T1000 (cell line): ENCODE data around the gene MAST4.

Experiments used
- DNase-seq: peaks from one replicate; lab custom pipeline; 2025; ENCODE audit warnings: mixed read lengths; lab: John Stamatoyannopoulos, UW

MAST4 gene

GRCh38 chr5:66843065-66843464 is 246.9 kb downstream of the MAST4 start:
- no peak for DNase-seq

DNA sequence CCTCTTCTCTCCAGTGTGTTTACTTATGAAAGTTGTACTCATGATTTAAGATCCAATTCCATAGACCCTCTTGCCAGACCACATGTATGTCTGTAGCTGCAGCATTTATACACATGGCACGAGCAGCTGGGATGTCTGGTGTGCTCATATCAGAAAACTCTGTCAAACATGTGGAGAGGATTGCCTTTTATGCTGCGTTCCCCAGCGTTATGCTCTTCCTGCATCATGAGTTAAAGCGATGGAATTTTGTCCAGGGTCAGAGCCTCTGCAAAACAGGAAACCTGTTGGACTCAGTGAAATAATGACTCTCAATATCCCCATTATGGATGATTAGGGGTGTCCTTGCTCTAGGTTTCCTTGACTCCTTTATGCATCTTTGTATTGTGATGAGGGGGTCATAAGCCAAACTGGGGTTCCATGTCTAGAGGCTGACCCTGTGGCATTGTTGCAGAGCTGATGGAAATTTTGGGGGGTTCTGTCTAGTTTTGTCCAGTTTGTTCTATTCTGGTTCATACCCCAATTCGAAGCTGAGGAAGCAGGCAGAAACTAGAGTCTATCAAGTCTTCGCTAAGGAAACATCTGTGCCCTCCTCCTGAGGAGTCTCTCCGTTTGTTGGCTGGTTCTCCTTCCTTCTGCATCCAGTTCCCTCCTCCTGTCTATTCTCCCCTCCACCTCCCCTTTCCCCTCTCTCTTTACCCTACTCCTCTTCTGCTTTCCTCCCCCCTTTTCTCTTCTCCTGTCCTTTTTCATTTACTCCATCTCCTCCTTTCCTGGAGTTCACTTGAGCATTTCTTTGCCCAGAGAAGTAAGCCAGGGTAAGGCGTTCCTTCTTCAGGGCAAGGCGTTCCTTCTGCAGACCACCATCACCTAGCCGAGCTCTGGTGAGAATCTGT is 252.8 kb downstream of the MAST4 start:
- no peak for DNase-seq

GRCh38 chr5:66849803-66850202 is 253.6 kb downstream of the MAST4 start:
- DNase-seq, result no peak

DNA sequence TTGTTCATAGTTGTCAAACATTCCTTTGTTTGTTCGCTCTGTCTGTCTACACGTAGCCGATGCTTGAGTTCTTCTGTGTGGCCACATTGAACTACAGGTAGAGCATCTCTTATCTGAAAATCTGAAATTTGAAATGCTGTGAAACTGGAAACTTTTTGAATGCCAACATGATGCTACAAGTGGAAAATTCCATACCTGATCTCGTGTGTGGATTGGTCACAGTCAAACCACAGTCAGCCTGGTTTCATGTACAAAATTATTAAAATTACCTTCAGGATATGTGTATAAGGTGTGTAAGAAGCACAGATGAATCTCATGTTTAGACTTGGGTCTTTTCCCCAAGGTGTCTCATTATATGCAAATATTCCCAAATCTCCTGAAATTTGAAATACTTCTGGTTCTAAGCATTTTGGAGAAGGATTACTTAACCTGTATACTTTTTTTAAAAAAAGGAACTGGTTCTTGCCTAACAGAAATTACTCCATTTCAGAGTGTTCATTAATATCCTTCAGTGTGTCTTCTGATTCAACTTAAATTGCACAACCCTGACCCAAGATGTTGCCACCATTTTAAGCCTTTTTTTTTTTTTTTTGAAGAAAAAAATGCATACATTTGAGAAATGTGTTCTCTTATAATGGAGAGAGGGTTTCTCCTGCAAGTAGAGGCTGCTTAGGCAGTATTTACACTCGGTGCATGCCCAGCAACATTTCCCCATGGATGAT is 254.3 kb downstream of the MAST4 start:
- DNase-seq, result no peak

- DNase-seq, result no peak
These were observed 255.1 kb downstream of the MAST4 start for GRCh38 chr5:66851306-66851705.

DNA sequence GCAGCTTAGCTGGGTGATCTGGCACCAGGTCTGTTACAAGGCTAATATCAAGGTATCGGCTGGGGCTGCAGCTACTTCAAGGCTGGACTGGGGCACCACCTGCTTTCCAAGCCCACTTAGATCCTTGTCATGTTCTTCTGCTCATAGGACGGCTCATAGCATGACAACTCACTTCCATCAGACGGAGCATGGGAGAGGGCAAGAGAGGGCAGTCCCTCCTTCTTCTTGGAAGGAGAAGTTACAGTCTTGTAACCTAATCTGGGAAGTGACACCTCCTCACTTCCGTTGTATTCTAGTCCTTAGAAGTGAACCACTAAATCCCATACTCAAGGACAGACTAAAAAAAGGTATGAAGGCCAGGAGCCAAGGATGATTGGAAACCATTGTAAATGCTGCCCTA is 258.2 kb downstream of the MAST4 start:
- no peak for DNase-seq

DNA sequence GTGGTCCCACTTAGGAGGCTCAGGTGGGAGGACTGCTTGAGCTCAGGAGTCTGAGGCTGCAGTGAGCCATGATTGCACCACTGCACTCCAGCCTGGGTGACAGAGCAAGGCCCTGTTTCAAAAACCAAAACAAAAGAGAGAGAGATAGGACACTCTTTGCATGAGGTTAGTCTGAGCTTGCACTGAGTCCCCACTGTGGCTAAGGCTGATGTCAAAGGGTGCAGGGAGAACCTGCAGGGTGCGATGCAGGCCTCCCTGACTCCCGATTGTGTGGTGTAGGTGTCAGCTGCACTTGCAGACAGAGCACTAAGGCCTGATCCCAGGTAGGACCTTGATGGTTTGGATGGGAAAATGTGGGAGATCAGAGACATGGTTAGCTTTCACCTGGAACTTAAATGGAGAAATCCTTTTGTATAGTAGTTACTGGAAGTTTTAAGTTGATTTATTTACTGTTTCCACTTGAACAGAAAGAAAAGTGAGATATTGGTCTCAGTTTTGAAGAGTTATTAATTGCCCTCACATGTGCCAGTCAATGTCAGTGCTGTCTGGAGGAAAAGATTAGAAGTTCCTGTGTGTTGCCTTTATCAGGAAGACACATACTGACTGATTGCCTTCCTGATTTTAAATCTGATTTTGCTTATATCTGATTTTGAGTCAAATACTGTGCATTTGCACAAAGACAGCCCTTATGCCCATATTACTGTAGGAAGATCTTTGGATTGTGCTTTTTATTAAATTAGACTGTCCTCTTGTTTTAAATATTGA is 260.0 kb downstream of the MAST4 start:
- DNase-seq, result no peak

GRCh38 chr5:66859526-66859925 is 263.3 kb downstream of the MAST4 start:
- no peak for DNase-seq

DNA sequence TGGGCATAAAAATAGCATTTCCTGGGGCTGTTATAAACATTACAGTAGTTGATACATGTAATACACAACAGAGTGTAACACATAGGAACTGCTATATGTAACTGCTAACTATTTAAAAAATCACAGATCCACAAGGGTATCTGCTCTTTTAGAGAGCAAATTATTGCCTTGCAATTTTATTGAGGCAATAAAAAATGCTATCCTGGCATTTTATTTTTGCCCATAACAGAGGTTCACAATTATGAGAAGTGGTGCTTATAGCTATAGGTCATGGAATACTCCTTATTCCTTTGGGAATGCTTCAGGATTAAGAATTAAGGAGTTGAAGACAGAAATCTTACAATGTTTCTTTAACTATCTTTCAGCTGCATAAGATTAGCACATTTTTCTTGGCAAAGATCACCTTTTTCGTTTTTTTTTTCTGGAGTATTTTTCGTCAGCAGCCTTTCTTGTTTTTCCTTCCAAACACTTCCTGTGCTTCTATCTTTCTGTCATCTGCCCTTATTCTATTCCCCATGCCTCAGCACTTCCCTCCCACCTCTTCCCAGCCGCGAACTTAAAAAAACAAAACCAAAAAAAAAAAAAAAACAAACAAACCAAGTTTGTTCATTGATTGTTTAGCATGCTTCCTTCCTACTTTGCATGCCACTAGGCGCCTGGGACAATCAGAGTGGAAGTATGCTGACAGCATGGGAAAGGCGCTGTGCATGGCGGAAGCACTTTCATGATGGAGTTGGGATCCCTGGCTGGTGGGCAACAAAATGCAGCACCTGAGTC is 264.2 kb downstream of the MAST4 start:
- no peak for DNase-seq

DNA sequence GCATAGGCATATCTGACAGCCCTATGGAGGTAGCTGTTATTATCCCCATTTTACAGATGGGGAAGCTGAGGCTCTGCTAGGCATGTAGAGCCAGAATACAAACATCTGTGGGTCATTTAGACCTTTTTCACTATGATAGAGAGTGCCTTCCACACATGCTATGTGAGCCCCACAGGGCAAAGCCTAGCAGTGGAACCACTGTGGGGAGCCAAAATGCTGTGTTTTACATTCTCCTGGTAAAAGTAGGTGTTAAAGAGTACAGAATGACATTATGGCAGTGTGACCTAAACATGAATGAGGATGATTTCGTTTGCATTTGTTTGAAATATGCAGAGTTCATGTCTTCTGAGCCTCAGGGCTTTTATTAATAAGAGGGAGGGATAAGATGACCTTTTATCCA is 265.2 kb downstream of the MAST4 start:
- no peak for DNase-seq

DNA sequence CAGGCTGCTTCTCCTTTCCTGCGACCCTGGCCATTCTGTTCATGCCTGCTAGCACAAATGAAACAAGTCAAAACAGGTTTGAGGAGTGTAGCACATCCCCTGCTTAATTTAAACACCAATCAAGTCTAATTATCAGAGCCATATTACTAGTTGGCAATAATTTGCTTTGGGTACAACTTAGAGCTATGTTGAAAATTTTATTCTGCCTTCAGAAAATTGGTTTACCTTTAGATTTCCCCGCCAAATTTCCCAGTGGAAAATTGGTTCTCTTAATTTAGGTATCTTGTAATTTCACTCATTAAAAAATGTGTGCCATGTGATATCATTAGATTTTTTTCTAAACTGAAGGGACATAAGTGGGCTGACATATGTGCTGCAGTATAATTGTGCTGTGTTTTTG is 265.8 kb downstream of the MAST4 start:
- no peak for DNase-seq

DNA sequence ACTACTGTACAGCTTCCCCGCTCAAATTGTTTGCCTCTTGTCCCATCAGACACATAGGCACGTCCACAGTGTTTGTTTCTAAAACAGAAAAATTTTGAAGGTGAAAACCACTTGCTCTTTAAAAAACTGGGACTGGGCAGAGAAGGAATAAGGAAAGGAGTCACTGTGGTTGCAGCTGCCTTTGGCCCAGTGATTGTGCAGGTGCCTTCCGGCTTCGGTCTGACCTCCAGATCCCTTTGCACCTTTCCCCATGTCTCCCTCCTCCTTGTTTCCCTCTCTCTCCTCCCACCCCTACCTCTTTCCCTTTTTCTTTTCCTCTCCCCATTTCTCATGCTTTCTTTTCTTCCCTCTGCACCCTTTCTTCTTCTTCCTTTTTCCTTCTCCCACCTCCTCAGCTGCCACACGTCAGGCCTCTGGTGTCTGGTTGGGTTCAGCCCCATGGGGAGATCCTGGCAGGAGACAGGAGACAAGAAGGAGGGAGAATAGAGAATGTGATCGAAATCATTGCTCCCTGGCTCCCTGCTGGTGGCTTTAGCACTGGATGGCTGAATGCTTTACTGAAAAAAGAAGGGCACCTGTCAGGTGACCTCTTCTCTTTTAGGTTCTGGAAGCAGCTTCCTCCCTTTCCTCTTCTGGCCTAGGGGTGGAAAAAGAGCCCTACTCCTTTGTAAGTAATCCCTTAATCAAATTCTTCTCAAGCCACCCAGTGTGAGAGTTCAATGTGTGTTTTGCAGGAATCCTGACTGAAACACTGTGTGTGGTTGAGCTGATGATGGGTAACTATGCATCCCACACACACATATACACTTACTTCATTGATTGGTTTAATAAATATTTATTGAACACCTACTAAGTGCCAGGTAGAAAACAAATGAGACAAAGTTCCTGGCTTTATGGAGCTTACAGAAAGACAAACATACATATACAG is 267.3 kb downstream of the MAST4 start:
- no peak for DNase-seq

- no peak for DNase-seq
These were observed 268.2 kb downstream of the MAST4 start for GRCh38 chr5:66864240-66864884.

DNA sequence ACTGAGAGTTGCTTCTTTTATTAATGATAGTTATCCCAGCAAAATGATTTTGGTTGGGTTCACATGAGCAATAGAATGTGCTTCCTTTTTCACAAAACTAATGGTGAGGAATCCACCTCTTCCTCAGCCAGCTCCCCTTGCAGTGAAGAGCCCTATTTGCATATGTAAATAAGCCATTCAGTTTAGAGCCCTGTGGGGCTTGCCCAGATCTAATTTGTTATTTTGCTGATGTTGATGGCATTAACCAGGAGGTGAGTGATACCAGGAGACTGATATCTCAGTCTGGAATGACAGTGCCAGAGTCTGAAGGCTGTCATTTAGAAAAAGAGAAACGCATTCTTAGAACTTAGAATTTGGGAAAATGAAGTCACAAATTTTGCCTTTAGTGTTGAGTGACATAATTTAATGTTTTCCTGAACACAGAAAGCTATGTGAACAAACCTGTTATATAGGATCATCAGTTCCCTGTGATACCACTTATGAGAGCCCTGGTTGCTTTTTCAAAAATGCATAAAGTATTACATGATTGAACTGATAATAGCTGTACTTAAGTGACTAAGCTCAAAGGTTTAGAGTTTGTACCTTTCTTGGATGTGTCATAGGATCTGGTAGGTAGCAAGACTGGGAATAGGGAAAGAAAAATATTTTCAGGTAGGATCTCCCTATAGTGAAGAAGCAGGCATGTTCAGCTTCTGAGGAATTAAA is 271.6 kb downstream of the MAST4 start:
- DNase-seq, result no peak

GRCh38 chr5:66869347-66869746 is 273.2 kb downstream of the MAST4 start:
- DNase-seq, result no peak

- no peak for DNase-seq
These were observed 274.5 kb downstream of the MAST4 start for GRCh38 chr5:66870708-66871107.

DNA sequence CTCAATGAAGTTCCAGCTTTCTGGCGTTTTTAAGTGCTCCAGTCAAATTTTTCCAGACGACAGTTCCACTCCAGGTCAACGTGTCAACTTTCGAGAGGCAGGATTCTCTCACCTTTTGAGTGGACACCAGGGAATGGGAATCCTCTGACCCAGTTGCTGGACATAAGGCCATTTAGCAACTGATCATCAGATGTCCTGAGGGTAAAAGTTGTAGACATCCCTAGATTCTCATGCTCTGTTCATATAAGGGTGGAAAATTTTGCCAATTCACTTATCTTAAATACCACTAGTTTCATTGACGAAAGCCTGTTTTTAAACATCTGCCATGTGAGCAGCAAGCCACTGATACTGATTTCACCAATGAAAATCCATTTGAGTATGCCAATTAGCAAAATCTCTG is 275.5 kb downstream of the MAST4 start:
- DNase-seq, result no peak

- no peak for DNase-seq
These were observed 276.6 kb downstream of the MAST4 start for GRCh38 chr5:66872736-66873331.

DNA sequence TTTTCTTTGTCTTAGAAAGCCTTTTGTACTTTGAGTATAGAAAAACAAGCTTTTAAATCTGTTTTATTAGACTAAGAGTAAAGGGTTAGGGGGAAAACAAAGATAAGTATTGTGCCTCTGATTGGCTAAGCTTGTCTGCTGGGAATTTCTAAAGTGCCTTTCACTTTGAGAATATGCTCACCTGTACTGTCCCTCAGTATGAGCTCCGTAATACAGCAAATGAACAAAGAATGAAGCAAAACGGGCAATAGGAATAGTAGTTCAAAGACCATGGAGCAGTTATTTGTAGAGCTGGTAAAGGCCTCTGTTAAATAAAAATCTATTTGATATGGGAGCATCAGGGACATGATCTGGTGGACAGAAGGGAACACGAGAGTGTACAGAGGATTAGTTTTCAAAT is 277.8 kb downstream of the MAST4 start:
- DNase-seq, result no peak
